GM12865 (cell line): Measurements from ENCODE around the gene MYO15A.
A peak's percentile ranks its signal among the peaks of the same experiment; 100 is the strongest.

ENCODE experiments used
- DNase-seq: peaks from one replicate; pipeline ENCODE4 v3.0.0; 2010; ENCODE audit warnings: low read depth
- H3K4me3 ChIP-seq: 2 replicates; pipeline ENCODE4 v1.5.1; 2011; ENCODE audit warnings: mild to moderate bottlenecking, low read depth, low read length, control low read depth
- TF ChIP-seq, protein P1 (sequence below): IDR thresholded peaks from 2 replicates; pipeline ENCODE4 v1.5.1; 2011; ENCODE audit warnings: low read length, control low read depth, low read depth, inconsistent platforms; ENCODE audit not compliant: insufficient read depth; ENCODE audit errors: missing control alignments

MYO15A gene

DNA sequence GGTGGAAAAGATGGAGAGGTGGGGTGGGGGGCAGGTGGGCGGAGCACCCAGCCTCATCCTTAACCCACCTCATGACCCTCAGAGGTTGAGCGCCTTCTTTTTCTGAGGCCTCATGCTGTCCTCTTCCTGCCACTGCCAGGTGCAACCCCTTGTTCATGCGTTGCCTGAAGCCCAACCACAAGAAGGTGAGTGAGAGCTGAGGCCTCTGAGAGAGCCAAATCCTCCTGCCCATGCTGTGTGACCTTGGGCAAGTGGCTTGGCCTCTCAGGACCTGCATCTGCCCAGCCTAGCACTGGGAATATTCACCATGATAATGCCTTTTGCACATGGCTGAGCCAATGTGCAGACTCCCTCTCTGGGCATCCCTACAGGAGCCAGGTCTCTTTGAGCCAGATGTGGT lies 32.1 kb downstream of the MYO15A start:
- no peak overlapping the region for H3K4me3 ChIP-seq
- DNase-seq = no peak
- TF ChIP-seq, protein P1, sequence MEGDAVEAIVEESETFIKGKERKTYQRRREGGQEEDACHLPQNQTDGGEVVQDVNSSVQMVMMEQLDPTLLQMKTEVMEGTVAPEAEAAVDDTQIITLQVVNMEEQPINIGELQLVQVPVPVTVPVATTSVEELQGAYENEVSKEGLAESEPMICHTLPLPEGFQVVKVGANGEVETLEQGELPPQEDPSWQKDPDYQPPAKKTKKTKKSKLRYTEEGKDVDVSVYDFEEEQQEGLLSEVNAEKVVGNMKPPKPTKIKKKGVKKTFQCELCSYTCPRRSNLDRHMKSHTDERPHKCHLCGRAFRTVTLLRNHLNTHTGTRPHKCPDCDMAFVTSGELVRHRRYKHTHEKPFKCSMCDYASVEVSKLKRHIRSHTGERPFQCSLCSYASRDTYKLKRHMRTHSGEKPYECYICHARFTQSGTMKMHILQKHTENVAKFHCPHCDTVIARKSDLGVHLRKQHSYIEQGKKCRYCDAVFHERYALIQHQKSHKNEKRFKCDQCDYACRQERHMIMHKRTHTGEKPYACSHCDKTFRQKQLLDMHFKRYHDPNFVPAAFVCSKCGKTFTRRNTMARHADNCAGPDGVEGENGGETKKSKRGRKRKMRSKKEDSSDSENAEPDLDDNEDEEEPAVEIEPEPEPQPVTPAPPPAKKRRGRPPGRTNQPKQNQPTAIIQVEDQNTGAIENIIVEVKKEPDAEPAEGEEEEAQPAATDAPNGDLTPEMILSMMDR = no peak

DNA sequence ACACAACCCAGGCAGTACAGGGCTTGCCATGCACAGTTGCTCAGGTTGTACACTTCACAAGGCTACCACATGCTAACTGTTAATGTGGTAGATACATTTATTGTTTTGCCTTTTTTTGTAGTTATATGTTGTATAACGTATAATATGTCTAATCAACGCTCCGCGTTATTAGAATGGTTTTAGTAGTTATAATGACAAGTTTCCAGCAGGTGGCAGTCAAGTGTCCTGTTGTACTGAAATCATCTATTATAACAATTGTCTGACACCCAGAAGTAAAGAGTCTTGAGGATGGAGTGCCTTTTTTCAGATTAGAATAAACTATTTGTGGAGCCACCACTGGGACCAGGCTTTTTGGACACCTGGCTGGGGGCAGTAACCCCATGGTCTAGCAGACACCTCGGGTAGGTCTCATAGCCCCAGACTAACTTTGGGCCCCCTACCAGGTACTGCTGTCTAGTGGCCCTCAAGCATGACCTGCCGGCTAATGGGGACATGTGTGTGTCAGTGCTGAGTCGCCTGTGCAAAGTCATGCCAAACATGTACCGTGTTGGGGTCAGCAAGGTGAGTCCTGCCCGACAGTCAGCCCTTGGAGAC lies 32.8 kb downstream of the MYO15A start:
- DNase-seq = peak; percentile 59
- H3K4me3 ChIP-seq = no peak overlapping the region
- TF ChIP-seq, protein P1 = peak; percentile 45

DNA sequence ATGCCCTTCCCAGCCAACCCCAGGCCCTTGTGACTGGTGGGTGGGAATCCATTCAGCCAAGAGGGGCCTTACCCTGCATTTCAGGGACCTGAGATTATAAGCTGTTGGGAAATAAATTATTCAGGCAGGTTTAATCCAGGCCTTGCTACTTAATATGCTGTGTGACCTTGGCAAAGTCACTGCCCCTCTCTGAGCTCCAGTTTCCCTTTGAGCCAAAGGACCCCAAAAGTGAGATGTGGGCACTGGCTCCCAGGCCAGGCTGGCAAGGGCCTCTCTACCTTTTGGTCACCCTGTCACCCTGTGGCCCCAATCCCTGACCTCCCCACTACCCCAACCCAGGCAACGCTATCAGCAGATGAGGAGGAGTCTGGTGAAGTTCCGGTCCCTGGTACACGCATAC lies 33.9 kb downstream of the MYO15A start:
- DNase-seq = no peak
- TF ChIP-seq, protein P1 = no peak
- H3K4me3 ChIP-seq = no peak overlapping the region

GRCh38 chr17:18143044-18143936 lies 34.7 kb downstream of the MYO15A start:
- TF ChIP-seq, protein P1 = peak; percentile 53
- peak; percentile 33 for DNase-seq
- no peak overlapping the region for H3K4me3 ChIP-seq

- H3K4me3 ChIP-seq = no peak overlapping the region
- TF ChIP-seq, protein P1 = no peak
- no peak for DNase-seq
Observed at GRCh38 chr17:18144261-18144660, 35.7 kb downstream of the MYO15A start.

DNA sequence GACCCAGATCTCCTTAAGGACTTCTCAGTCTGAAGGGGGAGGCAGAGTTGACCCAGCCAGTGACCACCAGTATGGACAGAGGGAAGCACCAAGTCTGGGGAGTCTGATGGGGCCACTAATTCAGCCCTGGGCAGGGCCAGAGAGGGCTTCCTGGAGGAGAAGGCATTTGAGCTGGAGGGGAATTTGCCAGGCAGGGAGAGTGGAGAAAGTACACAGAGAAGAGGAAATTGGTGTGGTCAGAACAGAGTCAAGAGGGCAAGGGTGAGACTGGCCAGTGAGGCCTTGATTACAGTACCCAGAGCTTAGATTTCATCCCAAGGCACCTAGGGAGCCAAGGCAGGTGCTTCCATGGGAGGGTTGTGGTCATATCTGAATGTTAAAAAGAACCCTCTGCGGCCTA lies 36.3 kb downstream of the MYO15A start:
- TF ChIP-seq, protein P1 = no peak
- H3K4me3 ChIP-seq = no peak overlapping the region
- DNase-seq = no peak
